Panc1 (cell line): ENCODE measurements around the gene WDR76. TPM values are rescaled to one million over a fixed set of nuclear protein-coding genes. Genes with fewer than 3 reads are reported as not detected.

Experiments
- microRNA-seq: library from miRNA; unstranded; fragments of <30 nt; microRNA quantifications from one replicate; pipeline ENCODE4 v1.1.0, GENCODE V29; 2020; ENCODE audit not compliant: unreplicated experiment
- total RNA-seq: library from RNA; stranded (reverse); gene quantifications from one replicate; pipeline ENCODE4 v1.2.1, GENCODE V29; 2021; ENCODE audit not compliant: unreplicated experiment

Gene WDR76
- total RNA-seq, 1 experiment from 2014 or later: 40.0 TPM

Small RNAs within 50 kb of the gene (microRNA-seq; reads per million reads assigned to microRNA genes)
- gene MIR1282: not detected

Other genes with a start within 250 kb of the WDR76 start
- 56.6 TPM for gene PPIP5K1, start 236.8 kb upstream of the WDR76 start, total RNA-seq
- 2.4 TPM for gene CKMT1B, start 233.0 kb upstream of the WDR76 start, total RNA-seq
- gene STRC, start 208.2 kb upstream of the WDR76 start, total RNA-seq: not detected
- 3.5 TPM for gene CATSPER2, start 178.2 kb upstream of the WDR76 start, total RNA-seq
- gene CKMT1A, start 133.1 kb upstream of the WDR76 start, total RNA-seq: 4.6 TPM
- gene PDIA3, start 80.6 kb upstream of the WDR76 start, total RNA-seq: 538 TPM
- gene ELL3, start 50.0 kb upstream of the WDR76 start, total RNA-seq: 6.8 TPM
- 1,303 TPM for gene SERF2, start 34.7 kb upstream of the WDR76 start, total RNA-seq
- gene SERINC4, start 26.8 kb upstream of the WDR76 start, total RNA-seq: not detected
- gene HYPK, start 26.4 kb upstream of the WDR76 start, total RNA-seq: 24.8 TPM
- 29.7 TPM for gene MFAP1, start 2.3 kb upstream of the WDR76 start, total RNA-seq